Spleen (tissue), 7 donors: Measurements from ENCODE around the gene BPI.

Experiments
- CTCF ChIP-seq, 11 experiments: fragments of 200-600 bp in 7 of 11; fragments of 450-650 bp in 4 of 11; sonication (generic) in 4 of 11; IDR thresholded peaks in 8 of 11; conservative IDR thresholded peaks in 3 of 11; 1 replicate in 7 of 11; 2 replicates in 4 of 11; pipeline versions ENCODE4 v1.4.0 to v1.8.0; 2016 to 2021; ENCODE audit warnings: antibody characterized with exemption in 11 of 11, inconsistent platforms in 4 of 11, mild to moderate bottlenecking in 1 of 11
- POLR2A ChIP-seq, 3 donors: fragments of 450-650 bp; IDR thresholded peaks; one replicate each; pipeline ENCODE4 v1.5.1; 2017; ENCODE audit warnings: antibody characterized with exemption in 3 of 3, mild to moderate bottlenecking in 1 of 3
- POLR2AphosphoS5 ChIP-seq, 3 donors: sonication (generic); formaldehyde crosslinking; IDR thresholded peaks; one replicate each; pipeline ENCODE4 v1.5.1; 2017; ENCODE audit warnings: antibody characterized with exemption in 3 of 3
- donor health status: DM: no; HTN: no; CAD: no; lungs with moderate emphysema.
- donor health status: DM: no; HTN: no; CAD: no.
- donor health status: DM: no; HTN: no; CAD: no.

- TF ChIP-seq CTCF (IDR thresholded peaks at IDR 0.05 in 8 of 11, conservative IDR thresholded peaks at IDR 0.05 in 3 of 11) (no peak), POLR2AphosphoS5 (IDR thresholded peaks at IDR 0.05) (no peak), POLR2A (IDR thresholded peaks at IDR 0.05) (no peak)
Measured at GRCh38 chr20:38266426-38266825, 37.5 kb upstream of the BPI start.
